Islet of Langerhans (tissue), 1 donor: ENCODE results near the gene ENDOG.

Source experiments
- FAIRE-seq: peaks from one replicate; lab custom pipeline; 2011; peaks lifted over from hg19 to GRCh38; lab: Jason Lieb, UNC

Gene ENDOG

GRCh38 chr9:128802482-128802881 lies 15.8 kb upstream of the ENDOG start:
- no peak for FAIRE-seq

- FAIRE-seq: no peak
These were observed 12.6 kb upstream of the ENDOG start for GRCh38 chr9:128805661-128806060.

GRCh38 chr9:128807827-128808226 lies 10.5 kb upstream of the ENDOG start:
- no peak for FAIRE-seq

GRCh38 chr9:128808543-128808942 lies 9.8 kb upstream of the ENDOG start:
- no peak for FAIRE-seq

- no peak for FAIRE-seq
These were observed 9.2 kb upstream of the ENDOG start for GRCh38 chr9:128809036-128809599.

- no peak for FAIRE-seq
These were observed 8.5 kb upstream of the ENDOG start for GRCh38 chr9:128809831-128810230.

- FAIRE-seq: no peak
These were observed 7.4 kb upstream of the ENDOG start for GRCh38 chr9:128810873-128811272.

GRCh38 chr9:128818839-128819715 lies 777 bp downstream of the ENDOG start:
- no peak for FAIRE-seq

GRCh38 chr9:128819716-128820664 lies 1.7 kb downstream of the ENDOG start:
- no peak for FAIRE-seq

- no peak for FAIRE-seq
These were observed 2.6 kb downstream of the ENDOG start for GRCh38 chr9:128820665-128821583.

GRCh38 chr9:128821584-128822406 lies 3.5 kb downstream of the ENDOG start:
- FAIRE-seq: no peak

GRCh38 chr9:128822407-128823042 lies 4.2 kb downstream of the ENDOG start:
- FAIRE-seq: no peak

- no peak for FAIRE-seq
These were observed 5.1 kb downstream of the ENDOG start for GRCh38 chr9:128823362-128823902.

- no peak for FAIRE-seq
These were observed 5.7 kb downstream of the ENDOG start for GRCh38 chr9:128823903-128824406.

GRCh38 chr9:128824911-128825310 lies 6.6 kb downstream of the ENDOG start:
- FAIRE-seq: no peak

- no peak for FAIRE-seq
These were observed 7.8 kb downstream of the ENDOG start for GRCh38 chr9:128825923-128826700.

- no peak for FAIRE-seq
These were observed 10.0 kb downstream of the ENDOG start for GRCh38 chr9:128828267-128828666.

GRCh38 chr9:128828719-128829452 lies 10.6 kb downstream of the ENDOG start:
- no peak for FAIRE-seq
